Endodermal cell (in vitro differentiated cells): ENCODE results near the gene CCDC134. TPM values are rescaled to one million over a fixed set of nuclear protein-coding genes. Genes with fewer than 3 reads are reported as not detected.

Experiments
- DNase-seq: peaks from one replicate; pipeline ENCODE4 v3.0.0-alpha.2; 2017
- H3K27ac ChIP-seq: 2 replicates; pipeline ENCODE4 v1.5.1; 2013; ENCODE audit warnings: mild to moderate bottlenecking, low read depth, low read length, moderate library complexity
- H3K27me3 ChIP-seq: 2 replicates; pipeline ENCODE4 v1.6.1; 2013; ENCODE audit warnings: mild to moderate bottlenecking, low read length, moderate library complexity; ENCODE audit not compliant: insufficient read depth, control insufficient read depth, poor library complexity, severe bottlenecking
- H3K36me3 ChIP-seq: 2 replicates; pipeline ENCODE4 v1.7.0; 2013; ENCODE audit warnings: mild to moderate bottlenecking, low read length, moderate library complexity; ENCODE audit not compliant: control insufficient read depth, insufficient read depth
- H3K4me1 ChIP-seq: one replicate; pipeline ENCODE4 v1.7.0; 2013; ENCODE audit warnings: low read length; ENCODE audit not compliant: control insufficient read depth, insufficient read depth
- H3K4me3 ChIP-seq: 2 replicates; pipeline ENCODE4 v1.5.1; 2013; ENCODE audit warnings: mild to moderate bottlenecking, low read length, moderate library complexity
- H3K9ac ChIP-seq: 2 replicates; pipeline ENCODE4 v1.6.1; 2013; ENCODE audit warnings: mild to moderate bottlenecking, low read length, moderate library complexity; ENCODE audit not compliant: poor library complexity, severe bottlenecking; ENCODE audit errors: extremely low read depth
- H3K9me3 ChIP-seq: 2 replicates; pipeline ENCODE4 v1.6.1; 2013; ENCODE audit warnings: mild to moderate bottlenecking, low read length, moderate library complexity; ENCODE audit not compliant: control insufficient read depth
- H3K27ac Mint-ChIP-seq: 2 replicates; pipeline ENCODE4 v1.8.0; 2020; ENCODE audit warnings: mixed read lengths
- H3K27me3 Mint-ChIP-seq: 2 replicates; pipeline ENCODE4 v1.8.0; 2021; ENCODE audit warnings: mild to moderate bottlenecking, mixed read lengths; ENCODE audit not compliant: insufficient read depth
- H3K36me3 Mint-ChIP-seq: 2 replicates; pipeline ENCODE4 v1.8.0; 2020; ENCODE audit warnings: low read depth, mixed read lengths
- H3K4me1 Mint-ChIP-seq: 2 replicates; pipeline ENCODE4 v1.8.0; 2020; ENCODE audit warnings: mixed read lengths
- H3K4me3 Mint-ChIP-seq: 2 replicates; pipeline ENCODE4 v1.8.0; 2020; ENCODE audit warnings: mild to moderate bottlenecking, moderate library complexity, mixed read lengths
- H3K9me3 Mint-ChIP-seq: 2 replicates; pipeline ENCODE4 v1.8.0; 2020; ENCODE audit warnings: mild to moderate bottlenecking, mixed read lengths
- WGBS, 2 experiments: methylation state at CpG; one replicate each; pipeline versions ENCODE4 v1.1.5 to v1.1.7; 2013; ENCODE audit warnings: missing lambda C conversion rate in 2 of 2, mixed read lengths in 1 of 2; ENCODE audit not compliant: insufficient coverage in 1 of 2, insufficient read length in 1 of 2; 5-methylcytosine and 5-hydroxymethylcytosine counted together
- total RNA-seq, 2 donors: library from RNA; stranded (reverse); fragmentation: NEBNext Ultra II Directional in 1 of 2; extraction: Animal tissue kit (Norgen Biotek cat#: 25700) in 1 of 2; gene quantifications; 2 replicates in 1 of 2; 3 replicates in 1 of 2; pipeline ENCODE4 v1.2.1, GENCODE V29; 2021
- TF ChIP-seq, protein P1 (sequence below): fragments of 200-600 bp; sonication (generic); conservative IDR thresholded peaks from 2 replicates; pipeline ENCODE4 v1.5.0; 2021; ENCODE audit warnings: antibody characterized with exemption, mild to moderate bottlenecking

CCDC134 gene
- total RNA-seq, 2 donors from 2014 or later: 15.0 to 21.0 TPM

DNA sequence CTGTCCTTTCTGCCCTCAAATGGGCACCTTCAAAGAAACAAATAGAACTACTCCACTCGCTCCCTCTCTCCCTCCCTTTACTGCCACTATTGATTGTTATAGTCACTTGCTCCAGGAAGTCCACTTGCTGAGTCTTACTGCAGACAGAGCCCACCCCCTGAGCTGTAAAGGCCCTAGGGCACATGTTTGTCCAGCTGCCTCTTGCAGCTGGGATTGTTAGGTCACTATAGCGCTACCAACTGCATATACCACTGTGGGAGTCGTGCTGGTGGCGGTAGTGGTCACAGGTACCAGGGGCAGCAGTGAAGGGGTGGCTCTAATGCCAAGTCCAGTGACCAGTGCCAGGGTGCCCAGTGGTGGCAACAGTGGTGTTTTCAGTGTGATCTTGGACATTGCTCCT is 28.0 kb downstream of the CCDC134 start:
- Histone ChIP-seq H3K9me3 (no peaks in the 10 kb centered on the region), H3K36me3 (no peaks in the 10 kb centered on the region), H3K4me3 (no peak overlapping the region), H3K4me1 (peaks cover 4% of the 10 kb centered on the region), H3K27me3 (no peaks in the 10 kb centered on the region), H3K27ac (peak overlapping the region; percentile 30), H3K9ac (no peak overlapping the region)
- H3K9me3 Mint-ChIP-seq: no peaks in the 10 kb centered on the region
- no peak overlapping the region for H3K4me3 Mint-ChIP-seq
- WGBS, 2 experiments: 95 to 100% methylated on average over 4 of the region's 4 CpGs
- TF ChIP-seq, protein P1, sequence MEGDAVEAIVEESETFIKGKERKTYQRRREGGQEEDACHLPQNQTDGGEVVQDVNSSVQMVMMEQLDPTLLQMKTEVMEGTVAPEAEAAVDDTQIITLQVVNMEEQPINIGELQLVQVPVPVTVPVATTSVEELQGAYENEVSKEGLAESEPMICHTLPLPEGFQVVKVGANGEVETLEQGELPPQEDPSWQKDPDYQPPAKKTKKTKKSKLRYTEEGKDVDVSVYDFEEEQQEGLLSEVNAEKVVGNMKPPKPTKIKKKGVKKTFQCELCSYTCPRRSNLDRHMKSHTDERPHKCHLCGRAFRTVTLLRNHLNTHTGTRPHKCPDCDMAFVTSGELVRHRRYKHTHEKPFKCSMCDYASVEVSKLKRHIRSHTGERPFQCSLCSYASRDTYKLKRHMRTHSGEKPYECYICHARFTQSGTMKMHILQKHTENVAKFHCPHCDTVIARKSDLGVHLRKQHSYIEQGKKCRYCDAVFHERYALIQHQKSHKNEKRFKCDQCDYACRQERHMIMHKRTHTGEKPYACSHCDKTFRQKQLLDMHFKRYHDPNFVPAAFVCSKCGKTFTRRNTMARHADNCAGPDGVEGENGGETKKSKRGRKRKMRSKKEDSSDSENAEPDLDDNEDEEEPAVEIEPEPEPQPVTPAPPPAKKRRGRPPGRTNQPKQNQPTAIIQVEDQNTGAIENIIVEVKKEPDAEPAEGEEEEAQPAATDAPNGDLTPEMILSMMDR: no peak
- peaks cover 14% of the 10 kb centered on the region for H3K36me3 Mint-ChIP-seq
- no peak for DNase-seq
- peaks cover 8% of the 10 kb centered on the region for H3K4me1 Mint-ChIP-seq
- H3K27ac Mint-ChIP-seq: no peak overlapping the region
- no peaks in the 10 kb centered on the region for H3K27me3 Mint-ChIP-seq

DNA sequence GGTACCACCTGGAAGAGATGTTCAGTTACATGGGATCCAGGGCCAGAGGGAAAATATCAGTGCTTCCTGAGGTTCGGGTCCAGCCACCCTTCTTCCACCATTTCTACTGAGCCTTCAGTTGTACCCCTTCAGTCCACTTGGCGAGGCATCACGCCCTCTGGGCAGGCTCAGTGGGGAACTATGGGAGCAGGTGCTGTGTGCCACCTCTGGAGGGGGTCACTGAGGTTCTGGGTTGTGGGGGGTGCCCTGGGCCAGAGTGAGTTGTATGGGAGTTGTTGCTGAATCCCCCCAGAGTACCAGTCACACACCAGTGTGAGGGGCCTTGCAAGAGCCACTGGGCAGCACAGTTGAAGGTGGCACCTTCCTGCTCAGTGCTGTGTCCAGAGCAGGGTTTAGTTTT is 29.7 kb downstream of the CCDC134 start:
- TF ChIP-seq, protein P1: peak; percentile 56
- Histone ChIP-seq H3K36me3 (no peaks in the 10 kb centered on the region), H3K9me3 (no peaks in the 10 kb centered on the region), H3K4me3 (no peak overlapping the region), H3K4me1 (peaks cover 4% of the 10 kb centered on the region), H3K27ac (no peak overlapping the region), H3K27me3 (no peaks in the 10 kb centered on the region), H3K9ac (no peak overlapping the region)
- Mint-ChIP-seq H3K27me3 (no peaks in the 10 kb centered on the region), H3K36me3 (peaks cover 9% of the 10 kb centered on the region), H3K27ac (peak overlapping the region; percentile 74), H3K4me3 (no peak overlapping the region), H3K9me3 (no peaks in the 10 kb centered on the region), H3K4me1 (peaks cover 17% of the 10 kb centered on the region)
- 95 to 100% methylated on average over 1 to 3 of the region's 3 CpGs for WGBS, 2 experiments
- peak; percentile 63 for DNase-seq

DNA sequence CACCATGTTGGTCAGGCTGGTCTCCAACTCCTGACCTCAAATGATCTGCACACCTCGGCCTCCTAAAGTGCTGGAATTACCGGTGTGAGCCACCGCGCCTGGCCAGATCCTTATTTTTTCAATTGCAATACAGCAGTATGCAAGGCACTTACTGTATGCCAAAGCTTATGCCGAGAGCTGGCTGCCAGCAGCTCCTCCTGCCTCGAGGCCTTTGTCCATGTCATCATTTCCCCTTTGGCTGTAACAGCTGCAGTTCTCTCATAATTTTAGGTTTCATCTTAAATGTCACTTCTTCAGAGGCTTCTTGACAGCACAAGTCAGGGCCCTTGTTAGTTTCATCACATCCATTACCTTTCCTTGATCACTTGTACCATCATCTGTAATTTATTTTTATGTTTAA is 30.9 kb downstream of the CCDC134 start:
- peak overlapping the region; percentile 99 for H3K27ac Mint-ChIP-seq
- Histone ChIP-seq H3K27ac (peak overlapping the region; percentile 3), H3K36me3 (peaks cover 9% of the 10 kb centered on the region), H3K4me3 (no peak overlapping the region), H3K27me3 (no peaks in the 10 kb centered on the region), H3K9ac (no peak overlapping the region), H3K9me3 (no peaks in the 10 kb centered on the region), H3K4me1 (peaks cover 4% of the 10 kb centered on the region)
- H3K4me1 Mint-ChIP-seq: peaks cover 17% of the 10 kb centered on the region
- H3K27me3 Mint-ChIP-seq: no peaks in the 10 kb centered on the region
- H3K36me3 Mint-ChIP-seq: peaks cover 11% of the 10 kb centered on the region
- TF ChIP-seq, protein P1: no peak
- no peak overlapping the region for H3K4me3 Mint-ChIP-seq
- DNase-seq: no peak
- H3K9me3 Mint-ChIP-seq: no peaks in the 10 kb centered on the region
- WGBS, 2 experiments: 93 to 96% methylated on average over 6 of the region's 6 CpGs
